GM12872 (cell line): ENCODE data around the gene RABEP2.

ENCODE experiments used
- TF ChIP-seq, protein P1 (sequence below): IDR thresholded peaks from 3 replicates; pipeline ENCODE4 v1.5.1; 2011; ENCODE audit warnings: low read depth, mild to moderate bottlenecking, low read length, moderate library complexity; ENCODE audit not compliant: insufficient read depth

RABEP2 gene

DNA sequence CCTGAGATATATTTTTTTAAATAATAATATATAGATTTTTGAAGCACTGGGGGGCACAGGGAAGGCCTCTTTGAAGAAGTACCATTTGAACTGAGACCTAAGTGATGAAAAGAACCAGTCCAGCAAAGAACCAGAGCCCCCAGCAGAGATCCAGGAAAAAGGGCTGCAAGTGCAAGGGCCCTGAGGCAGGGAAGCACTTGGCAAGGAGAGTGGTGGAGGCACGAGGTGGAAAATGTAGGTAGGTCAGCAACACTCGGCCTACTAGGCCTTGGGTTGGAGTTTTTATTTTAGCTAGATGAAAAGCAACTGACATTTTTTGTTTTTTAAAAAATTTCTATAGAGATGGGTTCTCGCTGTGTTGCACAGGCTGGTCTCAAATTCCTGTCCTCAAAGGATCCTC is 5.2 kb upstream of the RABEP2 start:
- TF ChIP-seq, protein P1, sequence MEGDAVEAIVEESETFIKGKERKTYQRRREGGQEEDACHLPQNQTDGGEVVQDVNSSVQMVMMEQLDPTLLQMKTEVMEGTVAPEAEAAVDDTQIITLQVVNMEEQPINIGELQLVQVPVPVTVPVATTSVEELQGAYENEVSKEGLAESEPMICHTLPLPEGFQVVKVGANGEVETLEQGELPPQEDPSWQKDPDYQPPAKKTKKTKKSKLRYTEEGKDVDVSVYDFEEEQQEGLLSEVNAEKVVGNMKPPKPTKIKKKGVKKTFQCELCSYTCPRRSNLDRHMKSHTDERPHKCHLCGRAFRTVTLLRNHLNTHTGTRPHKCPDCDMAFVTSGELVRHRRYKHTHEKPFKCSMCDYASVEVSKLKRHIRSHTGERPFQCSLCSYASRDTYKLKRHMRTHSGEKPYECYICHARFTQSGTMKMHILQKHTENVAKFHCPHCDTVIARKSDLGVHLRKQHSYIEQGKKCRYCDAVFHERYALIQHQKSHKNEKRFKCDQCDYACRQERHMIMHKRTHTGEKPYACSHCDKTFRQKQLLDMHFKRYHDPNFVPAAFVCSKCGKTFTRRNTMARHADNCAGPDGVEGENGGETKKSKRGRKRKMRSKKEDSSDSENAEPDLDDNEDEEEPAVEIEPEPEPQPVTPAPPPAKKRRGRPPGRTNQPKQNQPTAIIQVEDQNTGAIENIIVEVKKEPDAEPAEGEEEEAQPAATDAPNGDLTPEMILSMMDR: no peak

DNA sequence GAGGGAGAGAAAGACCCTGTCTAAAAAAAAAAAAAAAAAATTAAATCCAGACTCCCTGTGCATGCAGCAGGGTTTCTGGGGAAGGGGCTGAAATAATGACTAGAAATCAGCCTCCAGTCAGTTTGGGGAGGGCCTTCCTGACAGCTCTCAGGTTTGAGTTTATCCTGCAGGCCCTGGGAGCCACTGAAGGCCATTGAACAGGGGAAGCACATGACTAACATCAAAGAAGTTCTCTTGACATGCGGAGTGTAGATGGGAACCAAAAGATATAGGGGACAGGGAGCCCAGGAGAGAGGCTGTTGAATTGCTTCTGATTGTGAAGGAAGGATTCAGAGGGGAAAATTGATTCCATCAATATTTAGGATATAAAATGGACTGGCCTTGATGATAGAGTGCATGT is 2.8 kb upstream of the RABEP2 start:
- TF ChIP-seq, protein P1: no peak

DNA sequence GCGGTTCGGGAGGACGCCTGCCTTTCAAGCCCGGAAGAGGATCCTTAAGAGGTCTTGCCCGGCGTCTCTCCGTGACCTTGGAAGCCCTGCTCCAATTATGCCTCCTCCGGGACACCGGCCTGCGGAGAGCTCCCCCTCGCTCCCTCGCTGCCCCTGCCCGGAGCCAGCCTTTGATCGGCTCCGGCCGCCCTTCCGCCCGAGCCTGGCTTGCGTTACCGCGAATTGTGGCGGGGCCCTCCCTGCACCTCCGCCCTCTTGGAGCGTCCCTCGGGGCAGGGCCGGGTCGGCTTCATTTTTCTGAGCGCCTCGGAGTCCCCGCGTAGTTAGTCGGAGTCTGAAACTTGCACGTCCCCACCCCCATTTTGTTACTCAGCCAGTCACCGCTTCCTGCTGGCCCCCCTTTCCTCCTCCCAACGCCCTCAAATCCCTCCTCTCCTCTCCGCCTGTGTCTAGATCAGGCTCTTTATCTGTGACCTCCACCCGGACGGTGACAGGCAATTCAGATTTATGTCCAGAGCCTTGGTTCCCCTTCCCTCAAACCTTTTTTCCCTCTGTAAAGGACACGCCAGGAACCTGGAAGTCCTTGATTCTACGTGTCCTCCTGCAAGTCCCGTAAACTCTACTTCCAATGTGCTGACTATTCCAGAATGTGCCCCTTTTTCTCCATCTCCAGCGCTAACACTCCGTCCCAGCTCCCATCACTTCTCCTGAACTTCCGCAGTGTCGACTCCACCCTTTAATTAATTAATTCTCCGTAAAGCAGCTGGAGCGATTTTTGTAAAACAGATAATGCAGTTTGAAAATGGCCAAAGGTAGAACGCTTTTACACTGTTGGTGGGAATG is 569 bp upstream of the RABEP2 start:
- TF ChIP-seq, protein P1: no peak

DNA sequence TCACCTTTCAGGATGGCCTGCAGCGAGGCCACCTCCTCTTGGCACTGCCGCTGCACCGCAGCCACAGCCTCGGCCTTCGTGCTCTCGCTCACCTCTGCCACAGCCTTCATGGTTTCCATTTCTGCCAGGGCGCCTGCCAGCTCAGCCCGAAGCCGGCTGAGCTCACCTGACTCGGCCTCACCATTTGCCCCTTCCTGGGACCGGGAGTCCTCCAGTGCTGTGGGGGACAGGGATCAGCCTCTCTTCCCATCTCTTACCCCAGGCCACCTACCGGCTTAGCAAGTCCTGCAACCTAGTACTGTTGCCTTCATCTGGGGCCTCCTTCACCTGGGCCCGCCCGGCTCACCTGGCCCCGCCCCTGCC is 658 bp downstream of the RABEP2 start:
- TF ChIP-seq, protein P1: 0 out of 3 replicates have a peak, but pooled peaks have one; percentile 7

DNA sequence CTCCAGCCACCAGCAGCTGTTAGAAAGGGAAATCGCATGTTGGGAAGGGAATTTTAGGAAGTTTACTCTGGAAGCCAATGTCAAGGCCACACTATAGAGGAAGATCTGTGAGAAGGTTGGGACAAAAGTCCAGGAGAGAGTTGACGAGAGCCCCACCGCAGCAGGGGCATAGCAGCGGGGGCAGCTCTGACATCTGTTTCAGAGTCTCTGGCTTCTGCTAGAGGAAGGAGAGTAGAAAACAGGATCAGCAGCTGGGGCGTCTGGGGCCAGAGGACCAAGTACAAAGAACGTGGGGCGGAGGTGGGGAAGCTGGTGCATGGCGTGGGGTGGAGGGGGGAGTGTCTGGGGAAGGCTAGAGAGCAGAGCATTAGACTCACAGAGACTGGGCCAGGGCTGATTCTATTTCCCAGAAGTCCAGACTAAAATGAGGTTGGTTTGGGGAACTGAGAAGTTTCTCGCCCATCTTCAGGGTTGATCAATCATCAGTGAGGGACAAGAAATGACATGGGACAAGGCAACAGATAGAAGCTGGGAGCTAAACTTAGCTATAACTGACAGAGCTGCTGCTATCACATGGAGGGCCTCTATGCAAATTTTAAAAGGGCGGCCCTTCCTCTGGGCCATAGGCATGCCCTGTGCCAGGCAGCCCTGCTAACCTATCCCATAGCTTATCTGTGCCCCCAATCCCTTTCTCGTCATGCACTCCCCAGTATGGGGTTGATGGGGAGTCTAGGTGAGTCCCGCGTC is 1.2 kb downstream of the RABEP2 start:
- TF ChIP-seq, protein P1: no peak

DNA sequence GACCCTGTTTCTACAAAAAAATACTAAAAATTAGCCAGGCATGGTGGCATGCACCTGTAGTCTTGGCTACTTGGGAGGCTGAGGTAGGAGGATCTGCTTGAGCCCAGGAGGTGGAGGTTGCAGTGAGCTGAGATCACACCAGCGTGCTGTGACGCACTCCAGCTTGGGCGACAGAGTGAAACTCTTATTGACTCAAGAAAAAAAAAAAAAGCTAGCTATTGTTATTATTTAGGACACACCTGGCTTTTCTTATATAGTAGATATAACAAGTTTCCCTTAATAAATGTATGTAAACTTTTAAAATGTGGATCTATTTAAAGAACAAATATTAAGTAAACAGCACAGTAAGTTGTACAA is 1.8 kb downstream of the RABEP2 start:
- TF ChIP-seq, protein P1: no peak

DNA sequence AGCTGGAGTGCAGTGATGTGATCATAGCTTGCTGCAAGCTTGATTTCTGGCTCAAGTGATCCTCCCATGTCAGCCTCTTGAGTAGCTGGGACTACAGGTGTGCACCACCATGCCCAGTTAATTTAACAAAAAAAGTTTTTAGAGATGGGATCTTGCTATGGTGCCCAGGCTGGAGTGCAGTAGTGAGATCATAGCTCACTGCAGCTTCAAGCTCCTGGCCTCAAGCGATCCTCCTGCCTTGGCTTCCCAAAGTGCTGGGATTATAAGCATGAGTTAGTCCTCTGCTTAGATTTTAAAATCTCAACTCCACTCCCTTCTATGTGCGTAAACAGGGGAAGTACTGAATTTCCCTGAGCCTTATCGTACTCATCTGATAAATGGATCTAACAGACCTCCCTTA is 6.3 kb downstream of the RABEP2 start:
- TF ChIP-seq, protein P1: no peak
